T-helper 17 cell (primary cell): Measurements from ENCODE around the gene DNAH8. TPM values are rescaled to one million over a fixed set of nuclear protein-coding genes. Genes with fewer than 3 reads are reported as not detected.

ENCODE experiments used
- ATAC-seq: fragments of 150-1000 bp; cut with Tn5 transposase; 2 replicates; pipeline ENCODE4 v1.10.0; 2021; ENCODE audit warnings: mild to moderate bottlenecking, moderate library complexity
- DNase-seq, 3 donors: peaks; one replicate each; pipeline versions ENCODE4 v3.0.0 to v3.0.0-alpha.2; 2020 to 2021
- H3K9me3 ChIP-seq: one replicate; pipeline ENCODE4 v1.7.0; 2013; ENCODE audit warnings: low read length, mild to moderate bottlenecking; ENCODE audit not compliant: control insufficient read depth, poor library complexity, severe bottlenecking
- H3K27ac Mint-ChIP-seq: one replicate; pipeline ENCODE4 v1.8.0; 2022; ENCODE audit warnings: mild to moderate bottlenecking, moderate library complexity, mixed read lengths
- H3K27me3 Mint-ChIP-seq: one replicate; pipeline ENCODE4 v1.8.0; 2022; ENCODE audit warnings: mixed read lengths
- H3K36me3 Mint-ChIP-seq: one replicate; pipeline ENCODE4 v1.8.0; 2022; ENCODE audit warnings: low read depth, mixed read lengths
- H3K4me1 Mint-ChIP-seq: one replicate; pipeline ENCODE4 v1.8.0; 2022; ENCODE audit warnings: mild to moderate bottlenecking, mixed read lengths
- H3K4me3 Mint-ChIP-seq: one replicate; pipeline ENCODE4 v1.8.0; 2022; ENCODE audit warnings: mild to moderate bottlenecking, moderate library complexity, mixed read lengths
- total RNA-seq, 4 donors: library from RNA in 2 of 4; stranded (reverse) in 2 of 4; gene quantifications; one replicate each; pipeline ENCODE4 v1.2.3 and lab custom pipeline; 2022 to 2026

The DNAH8 gene
- total RNA-seq, 2 donors from 2014 or later, result 0.05 TPM

DNA sequence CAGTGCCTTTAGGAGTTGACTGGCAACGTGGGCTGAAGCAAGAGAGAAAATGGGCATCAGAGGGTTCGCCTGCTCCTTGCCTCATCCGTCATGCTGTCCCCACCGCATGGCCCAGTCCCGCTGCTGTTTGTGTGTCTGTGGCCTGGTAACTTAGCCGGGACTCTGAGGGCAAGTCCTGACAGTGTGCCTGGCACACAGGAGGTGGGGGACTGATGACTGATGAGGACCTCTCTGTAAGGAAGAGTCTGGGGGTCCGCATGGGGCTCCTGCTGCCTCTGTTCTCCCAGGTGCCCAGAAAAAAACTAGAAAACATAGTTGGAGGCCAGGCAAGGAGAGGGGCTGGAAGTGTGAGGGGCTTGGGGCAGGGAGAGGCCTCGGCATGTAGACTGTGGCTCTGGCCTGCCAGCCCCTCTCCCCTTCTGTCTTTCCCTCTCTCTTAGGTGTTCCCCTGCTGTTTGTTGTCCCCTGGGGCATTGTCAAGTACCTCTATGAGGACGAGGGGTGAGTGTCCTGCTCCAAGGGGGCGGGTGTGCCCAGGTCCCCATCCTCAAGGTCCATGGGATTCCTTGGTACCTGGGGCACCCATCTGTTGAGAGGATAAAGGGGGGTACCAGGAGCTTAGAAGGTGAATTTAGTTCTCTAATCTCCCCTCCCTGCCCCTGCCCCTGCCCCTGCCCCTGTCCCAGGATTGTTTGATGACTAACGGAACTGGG is 362.9 kb downstream of the DNAH8 start:
- no peaks in the 10 kb centered on the region for H3K9me3 ChIP-seq
- Mint-ChIP-seq H3K27ac (no peak overlapping the region), H3K4me3 (no peak overlapping the region), H3K27me3 (peaks cover 8% of the 10 kb centered on the region), H3K36me3 (peaks cover 4% of the 10 kb centered on the region), H3K4me1 (no peaks in the 10 kb centered on the region)
- ATAC-seq (no peak), DNase-seq (no peak)

DNA sequence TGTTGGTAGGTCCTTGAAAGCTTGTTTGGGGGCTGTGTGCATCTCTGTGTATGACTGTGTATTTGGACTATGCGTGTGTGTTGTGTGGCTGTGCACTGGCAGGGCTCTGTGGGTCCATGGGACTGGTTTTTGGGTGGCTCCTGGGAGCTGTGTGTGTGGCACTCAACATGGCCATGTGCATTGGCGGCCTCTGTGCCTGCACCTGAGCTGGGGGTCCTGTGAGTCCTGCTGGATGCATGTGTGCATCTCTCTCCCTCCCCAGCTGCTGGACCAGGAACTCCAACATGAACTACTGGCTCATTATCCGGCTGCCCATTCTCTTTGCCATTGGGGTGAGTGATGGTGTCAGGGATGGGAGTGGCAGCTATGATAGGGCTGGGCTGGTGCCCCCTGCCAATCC is 363.6 kb downstream of the DNAH8 start:
- Mint-ChIP-seq H3K27ac (no peak overlapping the region), H3K4me3 (no peak overlapping the region), H3K36me3 (peaks cover 7% of the 10 kb centered on the region), H3K27me3 (peaks cover 14% of the 10 kb centered on the region), H3K4me1 (peaks cover 2% of the 10 kb centered on the region)
- H3K9me3 ChIP-seq, result no peaks in the 10 kb centered on the region
- DNase-seq (no peak), ATAC-seq (no peak)

DNA sequence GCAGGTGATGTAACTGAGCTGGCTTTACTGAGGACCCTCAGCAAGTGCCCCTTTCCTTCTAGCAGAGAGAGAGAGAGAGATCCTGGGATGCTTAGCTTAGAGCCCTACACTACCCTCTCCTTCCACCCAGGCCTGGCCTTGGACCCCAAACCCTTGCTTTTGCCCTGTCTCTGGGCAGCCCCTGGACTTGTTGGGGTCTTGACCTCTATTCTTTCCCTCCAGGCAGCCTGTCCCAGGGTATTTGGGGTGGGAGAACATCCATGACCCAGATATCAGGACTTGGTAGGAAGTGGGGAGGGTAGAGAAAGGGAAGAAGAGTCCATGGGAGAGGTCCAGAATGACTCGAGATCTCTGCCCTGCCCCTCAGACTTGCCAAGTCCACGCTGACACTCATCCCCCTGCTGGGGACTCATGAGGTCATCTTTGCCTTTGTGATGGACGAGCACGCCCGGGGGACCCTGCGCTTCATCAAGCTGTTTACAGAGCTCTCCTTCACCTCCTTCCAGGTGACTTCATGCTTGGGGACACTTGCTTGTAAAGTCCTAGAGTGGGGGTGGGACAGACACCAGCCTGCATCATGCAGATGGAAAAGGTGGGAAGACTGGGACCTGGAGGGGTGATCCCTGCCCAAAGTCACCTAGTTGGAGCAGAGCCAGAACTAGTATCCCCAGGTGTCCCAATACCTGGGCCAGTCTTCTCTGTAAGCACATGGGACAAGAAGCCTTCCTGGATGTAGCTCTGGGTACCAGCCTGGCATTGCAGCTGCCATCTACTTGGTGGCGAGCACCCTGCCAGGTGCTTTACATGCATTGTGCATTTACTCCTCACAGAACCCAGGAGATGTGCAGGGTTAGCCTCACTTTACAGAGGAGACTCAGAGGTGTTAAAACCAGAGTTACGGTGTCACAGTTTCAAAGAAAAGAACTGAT is 364.4 kb downstream of the DNAH8 start:
- H3K4me1 Mint-ChIP-seq, result peaks cover 2% of the 10 kb centered on the region
- H3K4me3 Mint-ChIP-seq, result no peak overlapping the region
- no peak for ATAC-seq
- peaks cover 6% of the 10 kb centered on the region for H3K36me3 Mint-ChIP-seq
- peaks cover 18% of the 10 kb centered on the region for H3K27me3 Mint-ChIP-seq
- H3K9me3 ChIP-seq, result no peaks in the 10 kb centered on the region
- H3K27ac Mint-ChIP-seq, result no peak overlapping the region
- no peak for DNase-seq

Other genes starting within 250 kb of the DNAH8 start
- gene BTBD9, start 75.4 kb upstream of the DNAH8 start, total RNA-seq, result 10 to 100 TPM; 61.3 to 63.5 TPM
- gene GLO1, start 12.2 kb upstream of the DNAH8 start, total RNA-seq, result 10 to 100 TPM; 22.4 to 27.7 TPM